Measurements from ENCODE around the gene TGFBR2.

The TGFBR2 gene

GRCh38 chr3:30638685-30639412 lies 32.4 kb downstream of the TGFBR2 start:
- no peak for DNase-seq

- no peak for DNase-seq
Measured at GRCh38 chr3:30639937-30640336, 33.5 kb downstream of the TGFBR2 start.

- no peak for DNase-seq
Measured at GRCh38 chr3:30640851-30641250, 34.5 kb downstream of the TGFBR2 start.

- DNase-seq: no peak
Measured at GRCh38 chr3:30641416-30642251, 35.2 kb downstream of the TGFBR2 start.

- DNase-seq: peak; percentile 34
Measured at GRCh38 chr3:30642849-30643361, 36.5 kb downstream of the TGFBR2 start.

- DNase-seq: no peak
Measured at GRCh38 chr3:30643763-30644462, 37.5 kb downstream of the TGFBR2 start.

- DNase-seq: no peak
Measured at GRCh38 chr3:30644615-30645014, 38.2 kb downstream of the TGFBR2 start.

GRCh38 chr3:30645077-30645476 lies 38.7 kb downstream of the TGFBR2 start:
- no peak for DNase-seq

GRCh38 chr3:30646181-30646876 lies 39.9 kb downstream of the TGFBR2 start:
- DNase-seq: no peak

GRCh38 chr3:30646961-30647752 lies 40.8 kb downstream of the TGFBR2 start:
- no peak for DNase-seq

GRCh38 chr3:30648670-30649357 lies 42.4 kb downstream of the TGFBR2 start:
- no peak for DNase-seq

GRCh38 chr3:30649572-30650318 lies 43.3 kb downstream of the TGFBR2 start:
- DNase-seq: peak; percentile 72

- DNase-seq: no peak
Measured at GRCh38 chr3:30650348-30650995, 44.1 kb downstream of the TGFBR2 start.

- DNase-seq: no peak
Measured at GRCh38 chr3:30654269-30654668, 47.9 kb downstream of the TGFBR2 start.

GRCh38 chr3:30655187-30655812 lies 48.9 kb downstream of the TGFBR2 start:
- no peak for DNase-seq

- peak; percentile 69 for DNase-seq
Measured at GRCh38 chr3:30656624-30657141, 50.3 kb downstream of the TGFBR2 start.

GRCh38 chr3:30657914-30658313 lies 51.5 kb downstream of the TGFBR2 start:
- peak; percentile 31 for DNase-seq

- DNase-seq: peak; percentile 78
Measured at GRCh38 chr3:30658328-30659052, 52.1 kb downstream of the TGFBR2 start.

All from RPMI8226 (cell line).